Kidney (tissue), 14 donors: ENCODE data around the gene LTBP1. TPM values are rescaled to one million over a fixed set of nuclear protein-coding genes. Genes with fewer than 3 reads are reported as not detected.

Source experiments
- DNase-seq, 5 donors: peaks; one replicate each; pipeline ENCODE4 v3.0.0-alpha.2; 2013 to 2020
- FAIRE-seq: peaks from 2 replicates; lab custom pipeline; 2012; peaks lifted over from hg19 to GRCh38; lab: Jason Lieb, UNC
- H3K27ac ChIP-seq, 2 donors: one replicate each; pipeline ENCODE4 v1.7.0; 2013; ENCODE audit warnings: low read depth in 2 of 2, low read length in 2 of 2, inconsistent platforms in 1 of 2
- H3K27me3 ChIP-seq: one replicate; pipeline ENCODE4 v1.7.1; 2013; ENCODE audit warnings: low read length, inconsistent platforms; ENCODE audit not compliant: control insufficient read depth, insufficient read depth
- H3K36me3 ChIP-seq, 3 donors: one replicate each; pipeline versions ENCODE4 v1.7.0 to v1.7.1; 2013; ENCODE audit warnings: low read length in 3 of 3, control low read depth in 1 of 3, inconsistent platforms in 1 of 3; ENCODE audit not compliant: insufficient read depth in 3 of 3, control insufficient read depth in 2 of 3
- H3K4me1 ChIP-seq, 3 donors: one replicate each; pipeline versions ENCODE4 v1.7.0 to v1.7.1; 2013; ENCODE audit warnings: low read length in 3 of 3, inconsistent platforms in 1 of 3, low read depth in 1 of 3; ENCODE audit not compliant: control insufficient read depth in 2 of 3, insufficient read depth in 2 of 3
- H3K4me3 ChIP-seq, 3 donors: one replicate each; pipeline versions ENCODE4 v1.7.0 to v1.8.1; 2013; ENCODE audit warnings: low read length in 3 of 3, control low read depth in 1 of 3, inconsistent platforms in 1 of 3
- H3K9ac ChIP-seq, 3 donors: one replicate each; pipeline versions ENCODE4 v1.7.0 to v1.7.1; 2013; ENCODE audit warnings: low read length in 3 of 3, control low read depth in 1 of 3, inconsistent platforms in 1 of 3
- H3K9me3 ChIP-seq, 3 donors: one replicate each; pipeline versions ENCODE4 v1.7.0 to v1.7.1; 2013; ENCODE audit warnings: low read length in 3 of 3, control low read depth in 1 of 3, inconsistent platforms in 1 of 3; ENCODE audit not compliant: control insufficient read depth in 2 of 3, insufficient read depth in 1 of 3
- intact Hi-C: fragments of 100-400 bp; cut with DNase I; formaldehyde crosslinking; loops from one replicate; pipeline ENCODE4 v1.11.1; 2022
- polyA plus RNA-seq: library from polyadenylated mRNA; stranded (reverse); fragments of 350-450 nt; fragmentation: Illumina TruSeq; extraction: RNeasy Lipid Tissue Mini Kit (QIAGEN cat#74804); gene quantifications from one replicate; pipeline ENCODE4 v1.2.3, GENCODE V29; 2014; ENCODE audit warnings: low read depth, low replicate concordance; ENCODE audit not compliant: insufficient read depth
- total RNA-seq: library from RNA; stranded (reverse); fragmentation: NEBNext Ultra II Directional; extraction: Animal tissue kit (Norgen Biotek cat#: 25700); gene quantifications from one replicate; pipeline ENCODE4 v1.2.1, GENCODE V29; 2021
- TF ChIP-seq, protein P1 (sequence below): IDR thresholded peaks from 3 replicates; pipeline ENCODE4 v1.5.1; 2012; ENCODE audit warnings: mild to moderate bottlenecking, moderate library complexity, borderline replicate concordance; ENCODE audit not compliant: insufficient read depth; ENCODE audit errors: extremely low read depth
- donor health status: control.
- donor health status: control.
- donor health status: control.
- donor health status: control.
- donor health status: control.
- donor health status: DM: yes; HTN: yes; CAD: no.
- donor health status: Normal renal cell carcinoma (clear cell type).

LTBP1 gene
- total and polyA plus RNA-seq, 2 donors from 2014 or later, result 9.3 to 39.8 TPM

DNA sequence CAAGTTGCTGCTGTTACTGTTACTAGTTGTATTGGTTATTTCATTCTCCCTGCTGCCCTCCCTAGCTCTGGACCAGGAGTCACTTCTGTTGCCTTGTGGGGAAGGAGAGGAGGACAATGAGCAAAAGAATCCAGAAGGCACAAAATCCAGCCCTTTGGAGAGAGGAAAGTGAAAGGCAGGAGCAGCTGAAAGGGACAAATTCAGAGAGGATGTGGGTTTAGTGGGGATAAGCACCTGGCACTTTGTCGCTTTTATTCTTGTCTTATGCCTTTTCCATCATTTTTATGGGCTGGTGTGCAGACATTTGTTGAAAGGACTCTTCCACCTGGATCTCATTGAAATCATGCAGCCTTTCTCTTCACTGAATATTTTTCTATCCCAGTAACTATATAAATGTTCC lies 24.3 kb upstream of the LTBP1 start:
- Histone ChIP-seq H3K9ac (no peak overlapping the region), H3K27ac (no peak overlapping the region), H3K4me3 (no peak overlapping the region), H3K36me3 (no peaks in the 10 kb centered on the region), H3K4me1 (no peaks in the 10 kb centered on the region), H3K27me3 (no peaks in the 10 kb centered on the region), H3K9me3 (no peaks in the 10 kb centered on the region)
- FAIRE-seq (no peak), DNase-seq (no peak)
- intact Hi-C loops, result no loop called here
- TF ChIP-seq, protein P1, sequence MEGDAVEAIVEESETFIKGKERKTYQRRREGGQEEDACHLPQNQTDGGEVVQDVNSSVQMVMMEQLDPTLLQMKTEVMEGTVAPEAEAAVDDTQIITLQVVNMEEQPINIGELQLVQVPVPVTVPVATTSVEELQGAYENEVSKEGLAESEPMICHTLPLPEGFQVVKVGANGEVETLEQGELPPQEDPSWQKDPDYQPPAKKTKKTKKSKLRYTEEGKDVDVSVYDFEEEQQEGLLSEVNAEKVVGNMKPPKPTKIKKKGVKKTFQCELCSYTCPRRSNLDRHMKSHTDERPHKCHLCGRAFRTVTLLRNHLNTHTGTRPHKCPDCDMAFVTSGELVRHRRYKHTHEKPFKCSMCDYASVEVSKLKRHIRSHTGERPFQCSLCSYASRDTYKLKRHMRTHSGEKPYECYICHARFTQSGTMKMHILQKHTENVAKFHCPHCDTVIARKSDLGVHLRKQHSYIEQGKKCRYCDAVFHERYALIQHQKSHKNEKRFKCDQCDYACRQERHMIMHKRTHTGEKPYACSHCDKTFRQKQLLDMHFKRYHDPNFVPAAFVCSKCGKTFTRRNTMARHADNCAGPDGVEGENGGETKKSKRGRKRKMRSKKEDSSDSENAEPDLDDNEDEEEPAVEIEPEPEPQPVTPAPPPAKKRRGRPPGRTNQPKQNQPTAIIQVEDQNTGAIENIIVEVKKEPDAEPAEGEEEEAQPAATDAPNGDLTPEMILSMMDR, result no peak

DNA sequence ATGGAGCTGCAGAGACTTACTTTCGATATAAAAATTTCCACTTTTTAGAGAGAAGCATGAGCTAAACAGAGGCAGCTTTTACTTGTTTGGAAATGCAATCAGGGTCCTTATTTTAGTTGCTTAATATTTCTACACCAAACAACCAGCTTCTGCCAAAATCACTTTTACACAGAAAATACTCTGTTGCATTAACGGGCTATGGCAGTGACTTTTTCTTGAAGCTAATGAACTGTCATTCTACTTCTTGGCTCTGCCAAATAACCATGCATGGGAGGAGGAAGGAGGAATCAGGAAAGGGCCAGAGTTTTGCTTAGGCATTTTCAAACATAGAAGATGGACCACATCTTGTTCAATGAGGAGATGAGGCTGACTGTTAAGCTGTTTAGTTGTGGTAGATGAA lies 23.6 kb upstream of the LTBP1 start:
- Histone ChIP-seq H3K4me3 (no peak overlapping the region), H3K27ac (no peak overlapping the region), H3K36me3 (no peaks in the 10 kb centered on the region), H3K9me3 (no peaks in the 10 kb centered on the region), H3K27me3 (no peaks in the 10 kb centered on the region), H3K4me1 (no peaks in the 10 kb centered on the region), H3K9ac (no peak overlapping the region)
- intact Hi-C loops, result no loop called here
- DNase-seq, result no peak
- TF ChIP-seq, protein P1, result no peak
- FAIRE-seq, result no peak

DNA sequence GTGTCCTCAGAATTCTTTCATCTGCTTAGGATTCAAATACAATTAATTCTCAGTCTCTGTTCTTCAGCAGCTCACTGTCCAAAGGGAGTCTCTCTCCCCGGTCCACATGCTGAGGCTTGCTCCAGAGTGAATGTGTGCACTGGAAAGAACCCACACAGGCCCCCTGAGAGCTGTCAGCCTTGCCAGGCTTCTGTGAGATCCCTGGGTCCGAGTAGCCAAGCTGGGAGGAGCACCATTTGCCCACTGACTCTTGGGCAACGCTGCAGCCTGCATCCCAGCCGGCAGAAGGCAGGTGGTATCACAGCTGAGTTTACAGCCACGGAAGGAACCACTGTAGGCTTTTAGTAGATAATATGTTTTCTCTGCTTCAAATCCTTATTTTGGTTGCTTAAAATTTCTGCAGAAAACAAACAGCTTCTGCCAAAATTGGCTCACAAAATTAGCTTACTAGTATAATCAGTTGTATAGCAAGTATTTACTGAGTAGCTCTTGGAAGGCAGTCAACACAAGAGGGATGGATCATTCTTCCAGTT lies 21.4 kb upstream of the LTBP1 start:
- intact Hi-C loops, result no loop called here
- no peak for DNase-seq
- Histone ChIP-seq H3K4me3 (no peak overlapping the region), H3K27me3 (no peaks in the 10 kb centered on the region), H3K9me3 (no peaks in the 10 kb centered on the region), H3K27ac (no peak overlapping the region), H3K9ac (no peak overlapping the region), H3K36me3 (no peaks in the 10 kb centered on the region), H3K4me1 (no peaks in the 10 kb centered on the region)
- no peak for FAIRE-seq
- TF ChIP-seq, protein P1, result no peak
